ENCODE measurements around the gene TMEM255B.
A peak's percentile ranks its signal among the peaks of the same experiment; 100 is the strongest.

TMEM255B gene

GRCh38 chr13:113837560-113838355 is 78.7 kb downstream of the TMEM255B start:
- TF ChIP-seq EZH2 (optimal IDR thresholded peaks at IDR 0.05; ENCODE audit: low read depth, low read length) (no peak), EZH2phosphoT487 (IDR thresholded peaks at IDR 0.05; ENCODE audit: low read length) (no peak), CTCF (IDR thresholded peaks at IDR 0.05; ENCODE audit: low read length) (no peak)
- H3K4me2 ChIP-seq (ENCODE audit: low read depth, low read length): no peak overlapping the region
- H3K4me1 ChIP-seq (ENCODE audit: low read length): 0 out of 2 replicates have a peak, but pooled peaks cover 6% of the 10 kb centered on the region

GRCh38 chr13:113838711-113839201 is 79.7 kb downstream of the TMEM255B start:
- peaks cover 88% of the 10 kb centered on the region for H3K79me2 ChIP-seq (ENCODE audit: low read length)
- H3K36me3 ChIP-seq (replicated peaks; ENCODE audit: insufficient read depth, low read length): peaks cover 25% of the 10 kb centered on the region
- H4K20me1 ChIP-seq (ENCODE audit: insufficient read depth, low read length): peaks cover 11% of the 10 kb centered on the region; the same call in 1 of the 2 replicates
- H3K9me2 ChIP-seq (replicated peaks; ENCODE audit: insufficient read depth, low read length): no peaks in the 10 kb centered on the region
- H3K9ac ChIP-seq (ENCODE audit: low read length): no peak overlapping the region
- H3F3A ChIP-seq (ENCODE audit: insufficient read depth, low read length): peaks cover 21% of the 10 kb centered on the region
- no peak overlapping the region for H3K4me2 ChIP-seq (ENCODE audit: low read depth, low read length)
- DNase-seq: no peak
- H3K4me3 ChIP-seq (ENCODE audit: low read length): no peak overlapping the region
- TF ChIP-seq CTCF (IDR thresholded peaks at IDR 0.05; ENCODE audit: low read length): no peak
- TF ChIP-seq EZH2phosphoT487 (IDR thresholded peaks at IDR 0.05; ENCODE audit: low read length): no peak
- TF ChIP-seq EZH2 (optimal IDR thresholded peaks at IDR 0.05; ENCODE audit: low read depth, low read length): no peak
- no peak overlapping the region for H2AFZ ChIP-seq (ENCODE audit: low read length)
- H3K27ac ChIP-seq (ENCODE audit: low read length): no peak overlapping the region
- H3K4me1 ChIP-seq (ENCODE audit: low read length): 0 out of 2 replicates have a peak, but pooled peaks cover 6% of the 10 kb centered on the region
- H3K9me3 ChIP-seq (replicated peaks; ENCODE audit: insufficient read depth, low read length): no peaks in the 10 kb centered on the region
- no peaks in the 10 kb centered on the region for H3K27me3 ChIP-seq (replicated peaks; ENCODE audit: insufficient read depth, low read length)

More at GRCh38 chr13:113837560-113838355, 78.7 kb downstream of the TMEM255B start:
- H3K9ac ChIP-seq (ENCODE audit: low read length): no peak overlapping the region
- peaks cover 6% of the 10 kb centered on the region; the same call in 1 of the 2 replicates for H4K20me1 ChIP-seq (ENCODE audit: insufficient read depth, low read length)
- peak overlapping the region; percentile 22; the same call in 1 of the 2 replicates for H3K27ac ChIP-seq (ENCODE audit: low read length)
- peaks cover 87% of the 10 kb centered on the region for H3K79me2 ChIP-seq (ENCODE audit: low read length)
- no peak for DNase-seq
- no peak overlapping the region for H3K4me3 ChIP-seq (ENCODE audit: low read length)
- H2AFZ ChIP-seq (ENCODE audit: low read length): no peak overlapping the region
- H3K9me2 ChIP-seq (replicated peaks; ENCODE audit: insufficient read depth, low read length): no peaks in the 10 kb centered on the region
- peaks cover 24% of the 10 kb centered on the region for H3K36me3 ChIP-seq (replicated peaks; ENCODE audit: insufficient read depth, low read length)
- no peaks in the 10 kb centered on the region for H3K9me3 ChIP-seq (replicated peaks; ENCODE audit: insufficient read depth, low read length)
- H3K27me3 ChIP-seq (replicated peaks; ENCODE audit: insufficient read depth, low read length): no peaks in the 10 kb centered on the region
- peaks cover 21% of the 10 kb centered on the region for H3F3A ChIP-seq (ENCODE audit: insufficient read depth, low read length)

- H3F3A ChIP-seq (ENCODE audit: insufficient read depth, low read length): peaks cover 27% of the 10 kb centered on the region
- TF ChIP-seq CTCF (IDR thresholded peaks at IDR 0.05; ENCODE audit: low read length): no peak
- TF ChIP-seq EZH2phosphoT487 (IDR thresholded peaks at IDR 0.05; ENCODE audit: low read length): no peak
- TF ChIP-seq EZH2 (optimal IDR thresholded peaks at IDR 0.05; ENCODE audit: low read depth, low read length): no peak
- 0 out of 2 replicates have a peak, but pooled peaks cover 6% of the 10 kb centered on the region for H3K4me1 ChIP-seq (ENCODE audit: low read length)
- H3K9ac ChIP-seq (ENCODE audit: low read length): no peak overlapping the region
- no peak overlapping the region for H2AFZ ChIP-seq (ENCODE audit: low read length)
- H3K9me2 ChIP-seq (replicated peaks; ENCODE audit: insufficient read depth, low read length): no peaks in the 10 kb centered on the region
- H3K9me3 ChIP-seq (replicated peaks; ENCODE audit: insufficient read depth, low read length): no peaks in the 10 kb centered on the region
- DNase-seq: no peak
- peaks cover 30% of the 10 kb centered on the region for H3K36me3 ChIP-seq (replicated peaks; ENCODE audit: insufficient read depth, low read length)
- no peaks in the 10 kb centered on the region for H3K27me3 ChIP-seq (replicated peaks; ENCODE audit: insufficient read depth, low read length)
- no peak overlapping the region for H3K4me3 ChIP-seq (ENCODE audit: low read length)
- H3K27ac ChIP-seq (ENCODE audit: low read length): no peak overlapping the region
- peaks cover 16% of the 10 kb centered on the region; the same call in 1 of the 2 replicates for H4K20me1 ChIP-seq (ENCODE audit: insufficient read depth, low read length)
- H3K79me2 ChIP-seq (ENCODE audit: low read length): peaks cover 88% of the 10 kb centered on the region
- H3K4me2 ChIP-seq (ENCODE audit: low read depth, low read length): no peak overlapping the region
These were observed 80.6 kb downstream of the TMEM255B start for GRCh38 chr13:113839536-113840204.
